Cardiac fibroblast (primary cell): ENCODE measurements around the gene EIPR1.

Source experiments
- DNase-seq, 2 donors: peaks; one replicate each; pipeline versions ENCODE4 v3.0.0 to v3.0.0-alpha.2; 2010; ENCODE audit warnings: low read depth in 2 of 2
- H3K4me3 ChIP-seq, 2 donors: replicated peaks in 1 of 2; 1 replicate in 1 of 2; 2 replicates in 1 of 2; pipeline ENCODE4 v1.5.1; 2011; ENCODE audit warnings: low read depth in 2 of 2, low read length in 2 of 2, mild to moderate bottlenecking in 2 of 2, moderate library complexity in 1 of 2
- TF ChIP-seq, protein P1 (sequence below): IDR thresholded peaks from one replicate; pipeline ENCODE4 v1.5.1; 2011; ENCODE audit warnings: low read depth, mild to moderate bottlenecking, low read length, inconsistent platforms

Gene EIPR1

DNA sequence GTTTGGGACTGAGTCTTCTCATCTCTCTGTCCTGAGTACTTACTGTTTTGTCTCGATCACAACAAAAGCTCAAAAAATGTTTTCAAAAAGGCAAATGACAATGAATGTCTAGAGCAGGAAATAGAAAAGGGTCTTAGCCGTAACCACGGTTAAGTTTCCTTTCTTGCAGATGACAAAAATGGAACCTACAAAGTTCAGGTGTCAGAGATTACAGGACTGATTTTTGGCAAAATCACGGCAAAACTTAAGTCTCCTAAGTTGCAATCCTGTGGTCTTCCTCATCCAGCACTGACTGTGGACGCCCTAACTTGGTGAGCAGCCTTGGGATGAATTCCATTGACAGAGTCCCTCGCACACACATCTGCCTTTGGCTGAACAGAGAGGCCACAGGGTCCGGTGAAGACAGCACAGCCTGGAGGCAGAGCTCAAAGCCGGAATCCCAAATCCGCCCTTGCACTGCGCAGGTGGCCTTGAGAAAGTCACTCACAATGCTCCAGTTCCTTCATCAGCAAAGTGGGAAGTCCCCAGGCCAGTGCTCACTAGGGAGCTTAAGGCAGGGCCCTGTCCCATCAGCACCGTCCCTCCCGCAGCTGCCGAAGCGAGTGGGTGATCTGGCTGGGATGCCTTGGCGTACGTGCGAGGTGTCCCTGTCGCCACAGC, 55.2 kb downstream of the EIPR1 start:
- TF ChIP-seq, protein P1, sequence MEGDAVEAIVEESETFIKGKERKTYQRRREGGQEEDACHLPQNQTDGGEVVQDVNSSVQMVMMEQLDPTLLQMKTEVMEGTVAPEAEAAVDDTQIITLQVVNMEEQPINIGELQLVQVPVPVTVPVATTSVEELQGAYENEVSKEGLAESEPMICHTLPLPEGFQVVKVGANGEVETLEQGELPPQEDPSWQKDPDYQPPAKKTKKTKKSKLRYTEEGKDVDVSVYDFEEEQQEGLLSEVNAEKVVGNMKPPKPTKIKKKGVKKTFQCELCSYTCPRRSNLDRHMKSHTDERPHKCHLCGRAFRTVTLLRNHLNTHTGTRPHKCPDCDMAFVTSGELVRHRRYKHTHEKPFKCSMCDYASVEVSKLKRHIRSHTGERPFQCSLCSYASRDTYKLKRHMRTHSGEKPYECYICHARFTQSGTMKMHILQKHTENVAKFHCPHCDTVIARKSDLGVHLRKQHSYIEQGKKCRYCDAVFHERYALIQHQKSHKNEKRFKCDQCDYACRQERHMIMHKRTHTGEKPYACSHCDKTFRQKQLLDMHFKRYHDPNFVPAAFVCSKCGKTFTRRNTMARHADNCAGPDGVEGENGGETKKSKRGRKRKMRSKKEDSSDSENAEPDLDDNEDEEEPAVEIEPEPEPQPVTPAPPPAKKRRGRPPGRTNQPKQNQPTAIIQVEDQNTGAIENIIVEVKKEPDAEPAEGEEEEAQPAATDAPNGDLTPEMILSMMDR = no peak
- no peak for DNase-seq
- H3K4me3 ChIP-seq = no peak overlapping the region

DNA sequence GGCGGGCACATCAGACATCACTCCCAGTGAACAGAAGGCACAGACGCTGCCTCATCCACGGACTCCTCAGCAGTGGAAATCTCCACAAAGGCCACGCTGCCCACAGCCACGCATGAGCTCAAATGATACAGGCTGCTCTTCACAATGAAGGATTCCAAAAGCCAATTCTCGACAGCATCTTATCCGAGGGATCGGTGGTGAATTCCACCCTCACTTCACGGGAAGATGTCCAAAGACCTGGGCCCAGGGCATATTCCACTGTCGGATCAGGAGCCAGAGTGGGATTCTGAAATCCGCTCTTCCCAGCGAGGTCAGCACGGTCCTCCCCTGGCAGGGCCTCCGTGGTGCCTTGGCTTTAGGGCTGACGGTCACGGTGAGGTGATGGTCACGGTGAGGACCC, 55.8 kb downstream of the EIPR1 start:
- DNase-seq = no peak
- TF ChIP-seq, protein P1 = no peak
- no peak overlapping the region for H3K4me3 ChIP-seq

DNA sequence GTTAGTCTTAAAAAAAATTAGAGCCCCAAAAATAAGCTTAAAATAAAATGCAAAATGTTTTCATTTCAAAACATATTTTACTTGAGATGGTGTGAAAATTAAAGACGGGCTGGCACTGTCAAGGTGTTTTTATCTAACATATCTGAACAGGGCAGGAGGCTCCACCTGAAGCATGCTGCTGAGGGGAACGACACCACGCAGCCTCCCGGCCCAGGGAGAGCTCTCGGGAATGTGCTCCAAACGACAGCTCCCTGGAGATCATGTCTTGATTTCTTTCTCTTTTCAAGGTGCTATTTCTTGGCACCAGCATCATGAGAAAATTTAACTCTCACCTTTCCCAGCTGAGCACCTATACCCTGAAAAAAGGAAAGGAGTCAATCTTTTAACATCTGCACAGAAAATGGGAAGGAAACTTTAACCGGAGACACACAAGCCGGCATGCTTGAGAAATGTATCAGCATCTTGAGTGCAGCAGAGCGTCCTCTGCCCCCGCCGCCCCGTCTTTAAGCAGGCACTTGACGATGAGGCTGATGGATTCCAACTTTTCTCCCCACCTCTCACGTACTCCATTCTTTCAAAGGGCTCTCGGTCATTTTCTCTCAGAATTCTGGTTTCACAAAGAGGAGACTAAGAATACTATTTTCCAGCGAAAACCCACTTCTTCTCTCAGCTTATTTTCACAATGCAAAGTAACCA, 56.6 kb downstream of the EIPR1 start:
- no peak for DNase-seq
- TF ChIP-seq, protein P1 = no peak
- no peak overlapping the region for H3K4me3 ChIP-seq

DNA sequence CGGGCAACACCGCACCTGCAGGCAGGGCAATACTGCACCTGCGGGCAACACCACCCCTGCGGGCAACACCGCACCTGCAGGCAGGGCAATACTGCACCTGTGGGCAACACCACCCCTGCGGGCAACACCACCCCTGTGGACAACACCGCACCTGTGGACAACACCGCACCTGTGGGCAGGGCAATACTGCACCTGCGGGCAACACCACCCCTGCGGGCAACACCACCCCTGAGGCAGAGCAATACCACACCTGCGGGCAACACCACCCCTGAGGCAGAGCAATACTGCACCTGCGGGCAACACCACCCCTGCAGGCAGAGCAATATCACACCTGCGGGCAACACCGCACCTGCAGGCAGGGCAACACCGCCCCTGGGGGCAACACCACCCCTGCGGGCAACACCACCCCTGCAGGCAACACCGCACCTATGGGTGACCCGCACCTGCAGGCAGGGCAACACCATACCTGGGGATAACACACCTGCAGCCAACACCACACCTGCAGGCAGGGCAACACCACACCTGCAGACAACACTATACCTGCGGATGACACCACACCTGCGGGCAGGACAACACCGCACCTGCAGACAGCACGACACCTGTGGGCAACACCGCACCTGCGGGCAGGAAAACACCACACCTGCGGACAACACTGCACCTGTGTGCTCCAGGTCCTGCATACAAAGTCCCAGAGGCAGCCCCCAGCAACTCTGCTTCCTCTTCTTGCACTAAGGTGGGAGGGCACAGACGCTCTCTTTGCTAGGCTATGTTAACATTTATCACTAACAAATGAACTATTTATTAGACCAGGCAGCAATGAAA, 57.7 kb downstream of the EIPR1 start:
- TF ChIP-seq, protein P1 = no peak
- DNase-seq = no peak
- no peak overlapping the region for H3K4me3 ChIP-seq

DNA sequence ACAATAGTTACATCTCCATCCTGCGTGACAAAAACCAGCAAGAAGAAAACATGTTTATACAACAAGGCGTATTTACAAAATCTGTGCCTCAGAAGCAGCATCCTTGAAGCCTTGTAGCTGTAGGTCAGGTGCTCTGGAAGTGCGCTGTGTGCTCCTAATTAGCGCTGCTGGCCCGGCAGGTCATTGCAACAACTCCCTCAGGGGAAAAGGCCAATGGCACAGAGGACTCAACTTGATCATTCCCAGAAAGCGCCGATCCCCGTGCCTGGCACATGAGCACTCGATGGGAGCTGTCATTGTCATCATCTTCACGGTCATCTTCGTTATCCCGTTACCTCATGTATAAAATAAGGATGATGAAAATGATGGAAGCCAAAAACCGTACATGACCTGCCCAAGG, 58.5 kb downstream of the EIPR1 start:
- DNase-seq = no peak
- TF ChIP-seq, protein P1 = no peak
- H3K4me3 ChIP-seq = no peak overlapping the region

DNA sequence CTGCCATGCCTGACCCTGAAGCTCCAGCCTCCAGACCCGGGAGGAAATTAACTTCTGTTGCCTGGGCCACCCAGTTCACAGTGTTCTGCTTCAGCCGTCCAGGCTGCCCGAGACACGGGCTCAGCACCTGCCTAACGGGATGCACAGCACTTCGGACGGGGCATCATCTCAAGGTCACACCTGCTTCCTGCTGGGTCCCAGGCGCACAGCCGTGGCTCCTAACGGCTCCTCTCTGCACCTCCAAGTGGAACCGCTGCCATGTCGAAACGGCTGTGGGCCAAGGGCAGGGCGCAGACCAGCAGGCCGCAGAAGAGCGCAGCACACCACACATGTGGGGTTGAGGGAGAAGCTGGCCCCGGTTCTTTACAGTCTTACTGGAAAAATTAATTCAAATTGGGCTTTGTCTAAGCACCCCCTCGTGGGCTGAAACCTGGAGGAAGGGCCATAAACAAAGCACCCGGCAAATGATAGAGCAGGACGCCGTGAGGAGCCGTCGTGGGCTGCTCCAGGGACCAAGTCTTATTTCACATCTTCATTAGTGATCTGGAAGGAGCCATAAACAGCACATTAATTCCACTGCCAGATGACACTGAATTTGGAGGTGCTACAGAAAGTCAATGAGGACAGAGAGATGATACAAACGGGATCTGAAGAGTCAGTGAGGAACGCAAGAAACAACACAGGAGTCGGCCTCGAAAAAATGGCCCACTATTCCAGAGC, 59.6 kb downstream of the EIPR1 start:
- no peak for DNase-seq
- TF ChIP-seq, protein P1 = no peak
- H3K4me3 ChIP-seq = no peak overlapping the region
